Left hindlimb (tissue), 1 donor: ENCODE measurements around the gene SLC26A6.
A peak's percentile ranks its signal among the peaks of the same experiment; 100 is the strongest.

Experiments
- DNase-seq: peaks from one replicate; pipeline ENCODE4 v3.0.0-alpha.2; 2018

Gene SLC26A6

GRCh38 chr3:48660800-48661400 is 25.6 kb upstream of the SLC26A6 start:
- no peak for DNase-seq

DNA sequence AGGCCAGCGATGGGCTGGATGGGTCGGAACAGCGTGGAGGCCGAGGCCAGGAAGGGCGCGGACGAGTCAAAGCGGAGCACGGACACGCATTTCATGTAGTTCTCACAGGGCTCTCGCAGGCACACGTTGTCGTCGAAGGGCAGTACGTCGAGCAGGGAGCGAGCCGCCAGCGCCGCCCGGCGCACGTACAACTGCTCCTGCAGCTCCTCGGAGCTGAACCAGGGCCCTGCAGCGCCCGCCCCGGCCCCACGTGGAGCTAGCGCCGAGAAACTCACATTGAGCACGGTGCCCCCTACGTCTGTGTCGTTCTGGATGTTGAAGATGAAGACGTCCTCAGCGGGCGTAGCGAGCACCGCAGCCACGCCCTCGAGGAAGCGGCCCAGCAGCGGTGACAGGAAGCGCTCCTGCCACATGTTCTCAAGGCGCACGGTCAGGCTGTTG is 21.6 kb upstream of the SLC26A6 start:
- no peak for DNase-seq

- peak; percentile 76 for DNase-seq
Observed at GRCh38 chr3:48656061-48656840, 21.0 kb upstream of the SLC26A6 start.

DNA sequence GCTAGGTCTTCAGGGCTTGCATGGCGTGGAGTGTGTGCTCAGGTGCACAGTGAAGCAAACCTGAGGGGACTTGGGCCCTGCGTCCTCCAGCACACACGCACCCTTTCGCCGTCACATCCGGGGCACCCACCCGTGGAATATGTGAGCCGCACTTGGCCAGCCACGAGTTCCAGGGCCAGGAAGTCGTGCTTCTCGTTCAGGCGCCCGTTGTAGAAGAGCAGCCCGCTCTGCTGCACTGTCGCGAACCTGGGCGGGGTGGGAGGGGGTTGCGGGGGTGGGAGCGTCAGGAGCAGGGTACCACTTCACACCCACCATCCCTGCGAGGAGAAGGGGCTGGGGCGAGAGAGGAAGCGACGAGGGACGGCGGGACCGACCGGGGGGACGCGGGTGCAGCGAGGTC is 20.3 kb upstream of the SLC26A6 start:
- DNase-seq, result no peak

GRCh38 chr3:48655063-48655462 is 19.8 kb upstream of the SLC26A6 start:
- no peak for DNase-seq

GRCh38 chr3:48652923-48653715 is 17.9 kb upstream of the SLC26A6 start:
- no peak for DNase-seq

- no peak for DNase-seq
Observed at GRCh38 chr3:48651771-48652170, 16.5 kb upstream of the SLC26A6 start.

- DNase-seq, result no peak
Observed at GRCh38 chr3:48650723-48651122, 15.5 kb upstream of the SLC26A6 start.

- DNase-seq, result no peak
Observed at GRCh38 chr3:48648188-48648850, 13.1 kb upstream of the SLC26A6 start.

- DNase-seq, result no peak
Observed at GRCh38 chr3:48647714-48648113, 12.5 kb upstream of the SLC26A6 start.

DNA sequence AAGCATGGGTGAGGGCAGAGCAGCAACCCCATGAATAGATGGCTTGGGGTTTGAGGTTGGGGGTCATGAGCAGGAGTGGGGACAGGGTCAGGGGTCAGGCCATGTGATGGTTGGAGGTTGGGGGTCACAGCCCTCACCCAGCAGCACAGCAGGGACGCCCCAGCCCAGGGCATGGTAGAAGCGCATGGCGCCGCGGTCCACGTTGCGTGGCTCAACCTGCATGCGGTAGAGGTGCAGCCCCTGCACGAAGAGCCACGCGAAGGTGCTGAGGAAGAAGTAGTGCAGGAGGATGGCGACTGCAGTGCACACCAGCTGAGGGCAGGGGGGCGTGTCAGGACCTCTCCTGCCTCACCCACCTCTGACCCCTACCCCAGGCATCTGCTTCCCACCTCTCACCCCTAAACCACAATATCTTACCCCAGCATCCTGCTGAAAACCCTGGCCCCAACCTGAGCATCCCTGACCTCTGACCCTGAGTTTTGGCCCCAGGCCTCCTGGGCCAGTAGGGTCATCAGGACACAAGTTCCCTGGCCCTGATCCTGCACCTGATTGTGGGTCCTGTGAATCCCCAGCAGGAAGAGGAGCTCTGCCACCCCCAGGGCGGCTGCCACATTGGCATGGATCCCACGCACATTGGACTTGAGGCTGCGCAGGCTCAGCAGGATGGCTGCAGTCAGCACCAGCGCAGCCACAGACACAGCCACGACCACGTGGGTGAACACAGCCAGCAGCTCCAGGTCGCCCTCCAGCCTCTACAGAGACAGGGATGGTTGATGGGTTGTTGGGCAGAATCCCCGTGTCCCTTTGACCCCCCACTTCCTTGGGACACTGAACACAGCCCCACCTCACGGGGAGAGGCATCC is 9.9 kb upstream of the SLC26A6 start:
- no peak for DNase-seq

GRCh38 chr3:48642605-48643004 is 7.3 kb upstream of the SLC26A6 start:
- no peak for DNase-seq

DNA sequence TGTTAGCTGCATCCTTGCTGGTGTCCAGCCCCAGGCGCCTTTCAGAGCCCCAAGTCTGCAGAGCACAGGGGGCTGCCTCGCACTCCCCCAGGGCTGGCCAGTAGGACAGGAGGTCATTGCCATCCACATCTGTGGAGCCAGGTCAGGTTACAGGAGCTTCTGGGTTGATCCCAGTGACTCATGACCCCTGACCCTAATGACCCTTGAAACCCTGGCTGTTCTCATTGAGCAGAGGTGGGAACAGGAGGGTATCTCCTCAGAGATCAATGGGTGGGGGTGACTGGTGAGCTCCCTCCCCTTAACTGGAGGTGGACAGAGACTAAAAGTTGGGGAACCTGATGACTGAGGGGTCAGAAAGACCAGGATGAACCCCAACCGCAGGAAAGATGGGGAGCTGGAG is 6.1 kb upstream of the SLC26A6 start:
- no peak for DNase-seq

DNA sequence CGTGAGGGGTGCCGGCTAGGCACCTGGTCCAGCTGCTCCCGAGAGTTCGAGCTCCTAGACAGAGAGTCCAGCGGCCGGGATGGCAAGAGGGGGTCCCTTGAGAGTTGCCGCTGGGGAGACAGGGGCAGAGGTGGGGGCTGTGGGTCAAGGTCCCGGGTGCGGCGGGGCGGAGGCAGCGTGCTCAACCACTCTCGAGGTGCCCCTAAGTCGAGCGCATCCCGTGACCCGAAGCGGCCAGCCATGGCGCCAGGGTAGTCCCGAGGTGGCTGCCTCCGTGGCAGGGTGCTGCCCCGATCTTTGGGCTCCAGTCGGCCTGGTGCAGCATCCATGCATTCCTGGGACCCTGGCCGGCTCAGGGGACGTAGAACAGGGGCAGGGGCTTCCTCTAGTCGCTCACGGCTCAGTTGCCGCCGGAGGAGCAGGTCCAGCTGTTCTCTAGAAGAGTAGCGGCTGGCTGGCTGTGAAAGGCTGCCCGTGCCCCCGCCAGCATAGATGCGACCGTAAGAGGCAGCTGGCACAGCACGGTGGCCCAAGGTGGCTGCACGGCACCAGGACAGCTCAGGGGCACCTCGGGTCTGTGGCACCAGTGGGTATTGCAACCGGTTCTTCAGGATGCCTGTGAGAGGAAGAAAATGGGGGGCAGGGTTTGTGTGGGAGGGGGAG is 4.8 kb upstream of the SLC26A6 start:
- no peak for DNase-seq

DNA sequence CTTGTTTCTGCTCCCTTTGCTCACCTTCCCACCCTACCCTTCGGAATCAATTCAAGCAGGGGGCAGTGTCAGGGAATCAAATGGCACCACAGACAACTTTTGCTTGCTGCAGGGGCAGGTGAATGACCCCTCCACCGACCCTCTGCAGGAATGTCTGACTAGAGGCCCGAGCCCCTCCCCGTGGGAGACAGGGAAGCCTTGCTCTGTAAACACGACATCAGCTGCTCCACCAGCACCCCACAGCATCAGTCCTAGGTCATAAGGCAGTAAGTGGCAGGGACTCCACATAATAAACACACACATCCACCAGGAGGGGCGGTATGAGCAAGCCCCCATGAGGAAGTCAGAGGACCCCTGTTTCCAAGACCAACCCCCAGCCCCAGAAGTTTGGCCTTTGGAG is 2.0 kb upstream of the SLC26A6 start:
- no peak for DNase-seq

DNA sequence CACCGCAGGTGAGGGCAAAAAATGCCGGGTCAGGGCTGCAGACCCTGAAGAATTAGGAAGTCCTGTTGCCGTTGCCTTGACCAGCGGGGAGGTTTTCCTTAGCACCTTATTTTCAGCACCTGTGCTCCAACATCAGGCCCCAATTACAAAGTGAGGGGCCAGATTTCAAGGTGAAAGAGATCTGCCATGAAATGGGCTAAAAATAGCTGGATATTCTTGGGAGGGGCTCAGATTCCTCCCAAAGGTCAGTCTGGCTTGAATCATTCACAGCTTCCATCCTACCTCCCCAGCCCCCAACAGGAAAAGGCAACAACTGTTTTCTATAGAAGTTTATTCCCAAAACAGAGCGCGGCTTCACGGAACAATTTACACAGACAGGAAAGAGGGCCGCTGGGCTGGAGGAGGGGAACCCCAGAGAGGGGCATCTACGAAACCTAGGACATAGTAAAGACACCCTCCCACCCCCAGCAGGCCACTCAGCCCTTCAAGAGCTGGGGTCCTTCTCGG is 941 bp upstream of the SLC26A6 start:
- DNase-seq, result no peak

GRCh38 chr3:48634661-48635221 is 520 bp downstream of the SLC26A6 start:
- DNase-seq, result no peak

DNA sequence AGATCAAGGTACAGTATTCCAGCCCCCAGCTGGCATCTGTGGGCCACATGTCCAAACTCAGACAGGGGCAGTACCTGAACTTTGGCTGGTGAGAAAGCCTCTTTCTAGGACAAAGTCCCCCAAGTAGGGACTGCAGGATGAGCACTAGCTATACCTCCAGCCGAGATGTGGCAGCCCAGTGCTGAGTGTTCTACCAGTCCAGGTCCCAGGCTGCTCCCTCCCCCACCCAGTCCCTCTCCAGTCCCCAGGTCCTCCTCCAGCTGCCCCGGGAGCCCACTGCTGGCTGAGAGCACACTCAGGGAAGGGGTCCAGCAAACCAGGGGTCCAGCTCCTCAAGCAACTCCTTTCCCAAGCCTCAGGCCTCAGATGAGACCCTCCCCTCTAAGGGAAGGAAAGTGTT is 1.5 kb downstream of the SLC26A6 start:
- no peak for DNase-seq

- DNase-seq, result no peak
Observed at GRCh38 chr3:48633256-48633655, 2.0 kb downstream of the SLC26A6 start.

DNA sequence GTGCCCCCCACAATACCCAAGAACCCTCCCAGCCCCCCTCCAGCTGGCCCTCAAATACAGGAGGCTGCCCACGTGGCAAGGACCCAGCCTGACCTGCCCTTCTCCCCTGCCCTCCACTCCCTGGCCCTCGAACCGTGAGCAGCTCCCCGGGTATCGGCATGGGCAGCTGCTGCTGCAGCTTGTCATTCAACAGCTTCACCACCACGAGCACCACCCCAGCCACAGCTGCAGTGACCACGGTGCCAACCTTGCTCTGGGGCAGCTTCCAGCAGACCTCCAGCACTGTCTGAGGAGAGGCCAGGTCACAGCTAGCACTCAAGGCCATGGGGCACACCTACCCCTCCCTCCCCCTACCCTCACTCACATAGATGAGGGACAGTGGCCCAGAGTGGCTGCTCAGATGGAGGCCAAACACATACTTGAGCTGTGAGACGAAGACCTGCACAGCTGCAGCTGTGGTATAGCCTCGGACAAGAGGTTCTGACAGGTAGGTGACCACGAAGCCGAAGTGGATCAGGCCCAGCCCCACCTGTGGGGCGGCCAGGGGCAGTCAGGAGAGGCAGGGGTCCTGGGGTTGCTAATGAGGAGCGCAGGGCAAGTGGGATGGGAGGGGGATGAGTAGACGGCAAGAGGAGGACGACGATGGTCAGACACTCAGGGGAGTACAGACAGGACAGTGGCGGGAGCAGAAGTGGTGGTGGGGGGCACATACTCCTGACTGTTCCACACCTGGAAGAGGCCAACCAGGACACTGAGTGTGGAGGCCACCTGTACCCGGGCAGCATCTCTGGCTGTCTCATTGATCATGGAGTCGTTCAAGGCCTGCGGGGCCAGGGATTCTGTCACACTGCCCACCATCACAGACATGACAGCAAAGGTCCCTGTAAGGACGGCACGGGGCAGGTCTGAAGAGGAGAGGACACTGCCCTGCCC is 3.5 kb downstream of the SLC26A6 start:
- no peak for DNase-seq
